Uterus (tissue), 2 donors: ENCODE data around the gene COL24A1.

Source experiments
- POLR2A ChIP-seq, 2 donors: fragments of 450-650 bp; IDR thresholded peaks; one replicate each; pipeline ENCODE4 v1.6.1; 2016; ENCODE audit warnings: antibody characterized with exemption in 2 of 2, mild to moderate bottlenecking in 1 of 2, moderate library complexity in 1 of 2
- TF ChIP-seq, protein P1 (sequence below), 4 experiments: fragments of 200-600 bp in 2 of 4; fragments of 450-650 bp in 2 of 4; sonication (generic) in 2 of 4; IDR thresholded peaks; one replicate each; pipeline ENCODE4 v1.5.1; 2016 to 2019; ENCODE audit warnings: antibody characterized with exemption in 4 of 4, mild to moderate bottlenecking in 2 of 4, moderate library complexity in 1 of 4

- TF ChIP-seq, protein P1, sequence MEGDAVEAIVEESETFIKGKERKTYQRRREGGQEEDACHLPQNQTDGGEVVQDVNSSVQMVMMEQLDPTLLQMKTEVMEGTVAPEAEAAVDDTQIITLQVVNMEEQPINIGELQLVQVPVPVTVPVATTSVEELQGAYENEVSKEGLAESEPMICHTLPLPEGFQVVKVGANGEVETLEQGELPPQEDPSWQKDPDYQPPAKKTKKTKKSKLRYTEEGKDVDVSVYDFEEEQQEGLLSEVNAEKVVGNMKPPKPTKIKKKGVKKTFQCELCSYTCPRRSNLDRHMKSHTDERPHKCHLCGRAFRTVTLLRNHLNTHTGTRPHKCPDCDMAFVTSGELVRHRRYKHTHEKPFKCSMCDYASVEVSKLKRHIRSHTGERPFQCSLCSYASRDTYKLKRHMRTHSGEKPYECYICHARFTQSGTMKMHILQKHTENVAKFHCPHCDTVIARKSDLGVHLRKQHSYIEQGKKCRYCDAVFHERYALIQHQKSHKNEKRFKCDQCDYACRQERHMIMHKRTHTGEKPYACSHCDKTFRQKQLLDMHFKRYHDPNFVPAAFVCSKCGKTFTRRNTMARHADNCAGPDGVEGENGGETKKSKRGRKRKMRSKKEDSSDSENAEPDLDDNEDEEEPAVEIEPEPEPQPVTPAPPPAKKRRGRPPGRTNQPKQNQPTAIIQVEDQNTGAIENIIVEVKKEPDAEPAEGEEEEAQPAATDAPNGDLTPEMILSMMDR (IDR thresholded peaks at IDR 0.05) = no peak
- no peak for TF ChIP-seq POLR2A (IDR thresholded peaks at IDR 0.05)
Observed at GRCh38 chr1:86016076-86016759, 140.4 kb downstream of the COL24A1 start.
